HCT116 (cell line): ENCODE measurements around the gene COL21A1. TPM values are rescaled to one million over a fixed set of nuclear protein-coding genes. Genes with fewer than 3 reads are reported as not detected.

Experiments used
- ATAC-seq: fragments of 200-7000 bp; cut with Tn5 transposase; 2 replicates; pipeline ENCODE4 v1.9.1; 2020; ENCODE audit warnings: mild to moderate bottlenecking, moderate library complexity
- BruUV-seq: library from RNA; stranded (reverse); fragments of 400-500 nt; replicated peaks from 2 replicates; lab custom pipeline; 2021; lab: Mats Ljungman, UMichigan
- CTCF ChIA-PET: fragments of 300-600 bp; sonication (Branson Sonifier 250); formaldehyde crosslinking; loops from one replicate; lab custom pipeline; 2021; ENCODE audit warnings: antibody characterized with exemption; lab: Charles Lee
- POLR2A ChIA-PET: fragments of 300-600, 350-600 bp; sonication (Branson Sonifier 250); formaldehyde crosslinking; loops from one replicate; lab custom pipeline; 2021; ENCODE audit warnings: antibody characterized with exemption; lab: Charles Lee
- RAD21 ChIA-PET, 2 experiments: fragments of 300-600 bp; sonication (Branson Sonifier 250); formaldehyde crosslinking; loops; one replicate each; lab custom pipeline; 2023; ENCODE audit warnings: low total read pairs in 2 of 2; ENCODE audit not compliant: uncharacterized antibody in 2 of 2, unreplicated experiment in 2 of 2, low non-redundant PET in 1 of 2; lab: Charles Lee
- DNase-seq: peaks from one replicate; pipeline ENCODE4 v3.0.0-alpha.2; 2010; ENCODE audit warnings: low read depth, low spot score
- H2AFZ ChIP-seq: fragments of 200-600 bp; shearing (Covaris generic), sonication (generic); 2 replicates; pipeline ENCODE4 v1.6.1; 2017; ENCODE audit warnings: low read depth, mixed run types, mixed read lengths, antibody characterized with exemption, low read length; ENCODE audit not compliant: poor library complexity, severe bottlenecking
- H3K27ac ChIP-seq: 2 replicates; pipeline ENCODE4 v1.5.1; 2012; ENCODE audit warnings: low read depth, low read length
- H3K27me3 ChIP-seq: fragments of 200-600 bp; sonication (generic); 2 replicates; pipeline ENCODE4 v1.6.1; 2016; ENCODE audit warnings: mixed run types, low read length, mixed read lengths; ENCODE audit not compliant: insufficient read depth
- H3K36me3 ChIP-seq, 2 experiments: fragments of 200-500 bp in 1 of 2; fragments of 200-600 bp in 1 of 2; sonication (Bioruptor generic) in 1 of 2; sonication (generic) in 1 of 2; 2 replicates each; pipeline versions ENCODE4 v1.5.1 to v1.6.1; 2014 to 2016; ENCODE audit warnings: low read length in 2 of 2, inconsistent platforms in 1 of 2, mixed read lengths in 1 of 2, mixed run types in 1 of 2; ENCODE audit not compliant: insufficient read depth in 2 of 2, control insufficient read depth in 1 of 2
- H3K4me1 ChIP-seq, 2 experiments: fragments of 200-600 bp in 1 of 2; sonication (generic) in 1 of 2; 2 replicates each; pipeline versions ENCODE4 v1.5.1 to v1.6.1; 2012 to 2017; ENCODE audit warnings: low read length in 2 of 2, inconsistent platforms in 1 of 2, mild to moderate bottlenecking in 1 of 2, mixed read lengths in 1 of 2, mixed run types in 1 of 2, moderate library complexity in 1 of 2; ENCODE audit not compliant: insufficient read depth in 2 of 2, control insufficient read depth in 1 of 2
- H3K4me2 ChIP-seq: fragments of 200-600 bp; sonication (generic); 2 replicates; pipeline ENCODE4 v1.6.1; 2017; ENCODE audit warnings: mixed run types, low read length, mixed read lengths
- H3K4me3 ChIP-seq, 2 experiments: fragments of 200-600 bp in 1 of 2; sonication (generic) in 1 of 2; replicated peaks in 1 of 2; 2 replicates each; pipeline ENCODE4 v1.5.1; 2011 to 2016; ENCODE audit warnings: low read length in 2 of 2, control low read depth in 1 of 2, low read depth in 1 of 2, mild to moderate bottlenecking in 1 of 2, mixed read lengths in 1 of 2, mixed run types in 1 of 2
- H3K79me2 ChIP-seq: fragments of 200-600 bp; sonication (generic); 2 replicates; pipeline ENCODE4 v1.6.1; 2017; ENCODE audit warnings: mild to moderate bottlenecking, mixed run types, low read length, moderate library complexity, mixed read lengths; ENCODE audit not compliant: insufficient read depth
- H3K9ac ChIP-seq: fragments of 200-600 bp; sonication (generic); 2 replicates; pipeline ENCODE4 v1.6.1; 2016; ENCODE audit warnings: low read length, mixed read lengths
- H3K9me2 ChIP-seq: fragments of 200-600 bp; sonication (generic), shearing (Covaris generic); 2 replicates; pipeline ENCODE4 v1.6.1; 2017; ENCODE audit warnings: mixed run types, mild to moderate bottlenecking, moderate library complexity; ENCODE audit not compliant: insufficient read depth
- H3K9me3 ChIP-seq, 2 experiments: fragments of 200-500 bp in 1 of 2; fragments of 200-600 bp in 1 of 2; sonication (Bioruptor generic) in 1 of 2; sonication (generic) in 1 of 2; 2 replicates each; pipeline ENCODE4 v1.6.1; 2014 to 2017; ENCODE audit warnings: low read length in 2 of 2, mixed read lengths in 2 of 2, inconsistent platforms in 1 of 2, low read depth in 1 of 2, mild to moderate bottlenecking in 1 of 2, mixed run types in 1 of 2, moderate library complexity in 1 of 2; ENCODE audit not compliant: control insufficient read depth in 1 of 2, insufficient read depth in 1 of 2
- H4K20me1 ChIP-seq: fragments of 200-600 bp; sonication (generic), shearing (Covaris generic); 2 replicates; pipeline ENCODE4 v1.6.1; 2017; ENCODE audit warnings: mixed run types, mild to moderate bottlenecking, moderate library complexity; ENCODE audit not compliant: insufficient read depth
- EGR1 ChIP-seq: IDR thresholded peaks from 2 replicates; pipeline ENCODE4 v1.6.1; 2012; ENCODE audit warnings: low read depth
- ELF1 ChIP-seq: IDR thresholded peaks from 2 replicates; pipeline ENCODE4 v1.6.1; 2012; ENCODE audit warnings: low read depth, borderline replicate concordance
- POLR2A ChIP-seq: IDR thresholded peaks from 2 replicates; pipeline ENCODE4 v1.7.0; 2011; ENCODE audit warnings: borderline replicate concordance; ENCODE audit not compliant: insufficient read depth, insufficient read length; ENCODE audit errors: extremely low read depth
- POLR2AphosphoS5 ChIP-seq: IDR thresholded peaks from 2 replicates; pipeline ENCODE4 v1.6.1; 2011; ENCODE audit warnings: mild to moderate bottlenecking, low read depth, low read length, moderate library complexity
- YY1 ChIP-seq: IDR thresholded peaks from 2 replicates; pipeline ENCODE4 v1.6.1; 2011; ENCODE audit warnings: low read length, low read depth, moderate library complexity, mild to moderate bottlenecking; ENCODE audit not compliant: insufficient replicate concordance; ENCODE audit errors: extremely low read depth
- ZNF274 ChIP-seq: fragments of 200-500 bp; sonication (Bioruptor generic); IDR thresholded peaks from 2 replicates; pipeline ENCODE4 v1.6.1; 2014; ENCODE audit warnings: mild to moderate bottlenecking, low read depth, low read length, inconsistent platforms
- intact Hi-C: fragments of 100-400 bp; cut with micrococcal nuclease; formaldehyde crosslinking; loops from 2 replicates; pipeline ENCODE4 v1.10.0; 2022
- total RNA-seq: library from RNA; stranded (reverse); gene quantifications from one replicate; pipeline ENCODE4 v1.2.1, GENCODE V29; 2021; ENCODE audit not compliant: unreplicated experiment
- TF ChIP-seq, protein P1 (sequence below): IDR thresholded peaks from 2 replicates; pipeline ENCODE4 v1.6.1; 2012; ENCODE audit warnings: low read depth
- TF ChIP-seq, protein P2 (sequence below): IDR thresholded peaks from 2 replicates; pipeline ENCODE4 v1.6.1; 2012

COL21A1 gene
- total RNA-seq, 1 experiment from 2014 or later: not detected

DNA sequence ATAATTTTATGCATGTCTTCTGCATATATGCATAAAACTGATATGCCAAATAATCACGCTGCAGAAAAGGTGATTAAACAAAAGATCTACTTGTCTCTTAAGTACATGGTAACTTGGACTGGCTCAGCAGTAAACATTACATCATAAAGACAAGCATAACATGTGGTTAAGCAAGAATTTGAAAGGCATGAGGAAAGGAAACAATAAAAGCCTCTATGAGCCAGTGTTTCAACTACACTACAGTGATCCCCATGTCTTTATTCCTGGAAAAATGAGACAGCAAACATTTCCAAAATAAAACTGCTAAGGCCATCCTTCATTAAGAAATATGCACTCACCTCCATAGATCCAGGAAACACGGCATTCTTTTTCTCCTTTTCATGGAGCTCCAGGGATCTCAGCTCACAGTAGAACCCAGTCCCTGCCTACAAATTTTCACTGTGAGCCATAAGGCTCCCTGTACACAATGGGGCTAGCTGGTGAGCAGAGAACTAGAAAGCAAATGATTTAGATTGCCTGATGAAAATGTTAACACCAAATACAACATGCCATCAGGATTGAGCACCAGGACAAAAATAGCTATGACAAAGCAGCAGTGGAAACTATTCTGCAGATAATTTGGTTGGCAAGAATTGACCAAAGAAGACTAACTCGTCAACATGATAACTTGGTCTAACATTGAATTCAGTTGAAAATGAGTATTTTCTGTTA, 156.1 kb downstream of the COL21A1 start (continued):
- TF ChIP-seq, protein P1, sequence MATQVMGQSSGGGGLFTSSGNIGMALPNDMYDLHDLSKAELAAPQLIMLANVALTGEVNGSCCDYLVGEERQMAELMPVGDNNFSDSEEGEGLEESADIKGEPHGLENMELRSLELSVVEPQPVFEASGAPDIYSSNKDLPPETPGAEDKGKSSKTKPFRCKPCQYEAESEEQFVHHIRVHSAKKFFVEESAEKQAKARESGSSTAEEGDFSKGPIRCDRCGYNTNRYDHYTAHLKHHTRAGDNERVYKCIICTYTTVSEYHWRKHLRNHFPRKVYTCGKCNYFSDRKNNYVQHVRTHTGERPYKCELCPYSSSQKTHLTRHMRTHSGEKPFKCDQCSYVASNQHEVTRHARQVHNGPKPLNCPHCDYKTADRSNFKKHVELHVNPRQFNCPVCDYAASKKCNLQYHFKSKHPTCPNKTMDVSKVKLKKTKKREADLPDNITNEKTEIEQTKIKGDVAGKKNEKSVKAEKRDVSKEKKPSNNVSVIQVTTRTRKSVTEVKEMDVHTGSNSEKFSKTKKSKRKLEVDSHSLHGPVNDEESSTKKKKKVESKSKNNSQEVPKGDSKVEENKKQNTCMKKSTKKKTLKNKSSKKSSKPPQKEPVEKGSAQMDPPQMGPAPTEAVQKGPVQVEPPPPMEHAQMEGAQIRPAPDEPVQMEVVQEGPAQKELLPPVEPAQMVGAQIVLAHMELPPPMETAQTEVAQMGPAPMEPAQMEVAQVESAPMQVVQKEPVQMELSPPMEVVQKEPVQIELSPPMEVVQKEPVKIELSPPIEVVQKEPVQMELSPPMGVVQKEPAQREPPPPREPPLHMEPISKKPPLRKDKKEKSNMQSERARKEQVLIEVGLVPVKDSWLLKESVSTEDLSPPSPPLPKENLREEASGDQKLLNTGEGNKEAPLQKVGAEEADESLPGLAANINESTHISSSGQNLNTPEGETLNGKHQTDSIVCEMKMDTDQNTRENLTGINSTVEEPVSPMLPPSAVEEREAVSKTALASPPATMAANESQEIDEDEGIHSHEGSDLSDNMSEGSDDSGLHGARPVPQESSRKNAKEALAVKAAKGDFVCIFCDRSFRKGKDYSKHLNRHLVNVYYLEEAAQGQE: no peak
- no peak for TF ChIP-seq POLR2AphosphoS5
- TF ChIP-seq ZNF274: no peak
- TF ChIP-seq ELF1: no peak
- TF ChIP-seq, protein P2, sequence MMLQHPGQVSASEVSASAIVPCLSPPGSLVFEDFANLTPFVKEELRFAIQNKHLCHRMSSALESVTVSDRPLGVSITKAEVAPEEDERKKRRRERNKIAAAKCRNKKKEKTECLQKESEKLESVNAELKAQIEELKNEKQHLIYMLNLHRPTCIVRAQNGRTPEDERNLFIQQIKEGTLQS: no peak
- TF ChIP-seq, all 23 proteins: peak for 5

DNA sequence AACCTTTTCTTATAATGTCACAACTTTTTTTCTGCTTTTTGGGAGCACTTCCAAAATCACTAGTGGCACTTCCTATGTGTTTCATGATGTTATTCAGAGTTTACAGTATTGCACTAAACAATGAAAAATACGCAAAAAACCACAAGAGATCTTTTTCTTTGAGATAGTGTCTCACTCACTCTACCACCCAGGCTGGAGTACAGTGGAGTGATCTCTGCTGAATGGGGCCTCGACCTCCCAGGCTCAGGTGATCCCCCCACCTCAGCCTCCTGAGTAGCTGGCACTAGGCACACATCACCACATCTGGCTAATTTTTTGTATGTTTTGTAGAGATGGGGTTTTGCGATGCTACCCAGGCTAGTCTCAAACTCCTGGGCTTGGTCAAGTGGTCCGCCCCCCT, 158.7 kb downstream of the COL21A1 start:
- no peaks in the 10 kb centered on the region for H3K79me2 ChIP-seq
- H3K4me2 ChIP-seq: no peak overlapping the region
- no peak for TF ChIP-seq EGR1
- TF ChIP-seq POLR2A: no peak
- no peak for TF ChIP-seq YY1
- TF ChIP-seq, all 23 proteins: peak for 0
- no peak for ATAC-seq
- intact Hi-C loops: no loop called here
- POLR2A ChIA-PET: no interaction called here
- no peaks in the 10 kb centered on the region for H3K27me3 ChIP-seq
- no peaks in the 10 kb centered on the region for H3K36me3 ChIP-seq
- no peak overlapping the region for H3K27ac ChIP-seq
- no peak for DNase-seq
- CTCF ChIA-PET: no interaction called here
- H3K9me2 ChIP-seq: no peaks in the 10 kb centered on the region
- no peaks in the 10 kb centered on the region for H4K20me1 ChIP-seq
- peaks cover 7 to 9% of the 10 kb centered on the region in 2 experiments; a peak in 2 of 4 replicates for H3K4me1 ChIP-seq
- H3K9ac ChIP-seq: no peak overlapping the region
- no peak overlapping the region for H3K4me3 ChIP-seq
- BruUV-seq: no TSS peak
- RAD21 ChIA-PET: no interaction called here
- H3K9me3 ChIP-seq: no peaks in the 10 kb centered on the region; a peak in 2 of 4 replicates
- H2AFZ ChIP-seq: no peak overlapping the region
